Ishikawa (cell line): ENCODE results near the gene CAMTA1.

Source experiments
- CEBPB ChIP-seq: IDR thresholded peaks from 2 replicates; pipeline ENCODE4 v1.6.1; 2012
- CREB1 ChIP-seq: IDR thresholded peaks from 2 replicates; pipeline ENCODE4 v1.6.1; 2012; ENCODE audit warnings: low read depth
- EGR1 ChIP-seq: IDR thresholded peaks from 2 replicates; pipeline ENCODE4 v1.6.1; 2012
- EP300 ChIP-seq: IDR thresholded peaks from 2 replicates; pipeline ENCODE4 v1.6.1; 2012; ENCODE audit warnings: borderline replicate concordance
- FOXM1 ChIP-seq: IDR thresholded peaks from 2 replicates; pipeline ENCODE4 v1.6.1; 2012; ENCODE audit warnings: low read depth, borderline replicate concordance
- MAX ChIP-seq: IDR thresholded peaks from 2 replicates; pipeline ENCODE4 v1.6.1; 2012
- NFIC ChIP-seq: IDR thresholded peaks from 2 replicates; pipeline ENCODE4 v1.6.1; 2012
- RAD21 ChIP-seq: IDR thresholded peaks from 2 replicates; pipeline ENCODE4 v1.6.1; 2012; ENCODE audit warnings: low read depth
- REST ChIP-seq: IDR thresholded peaks from 2 replicates; pipeline ENCODE4 v1.6.1; 2012; ENCODE audit warnings: low read depth, mild to moderate bottlenecking
- TAF1 ChIP-seq: IDR thresholded peaks from 2 replicates; pipeline ENCODE4 v1.6.1; 2012; ENCODE audit warnings: low read depth, mild to moderate bottlenecking
- TCF12 ChIP-seq: IDR thresholded peaks from 2 replicates; pipeline ENCODE4 v1.6.1; 2012; ENCODE audit warnings: low read depth
- TEAD4 ChIP-seq: IDR thresholded peaks from 2 replicates; pipeline ENCODE4 v1.6.1; 2012
- USF1 ChIP-seq: IDR thresholded peaks from 2 replicates; pipeline ENCODE4 v1.6.1; 2012
- YY1 ChIP-seq: IDR thresholded peaks from 2 replicates; pipeline ENCODE4 v1.6.1; 2012; ENCODE audit warnings: low read depth

GRCh38 chr1:6953216-6953615 is 168.0 kb downstream of the CAMTA1 start:
- TF ChIP-seq RAD21 (no peak), EGR1 (no peak), MAX (no peak), TEAD4 (no peak), NFIC (no peak), TCF12 (no peak), YY1 (no peak), USF1 (no peak), TAF1 (no peak), REST (no peak), EP300 (no peak), CREB1 (no peak), FOXM1 (no peak), CEBPB (no peak)
